ENCODE results near the gene C19orf85.

DNA sequence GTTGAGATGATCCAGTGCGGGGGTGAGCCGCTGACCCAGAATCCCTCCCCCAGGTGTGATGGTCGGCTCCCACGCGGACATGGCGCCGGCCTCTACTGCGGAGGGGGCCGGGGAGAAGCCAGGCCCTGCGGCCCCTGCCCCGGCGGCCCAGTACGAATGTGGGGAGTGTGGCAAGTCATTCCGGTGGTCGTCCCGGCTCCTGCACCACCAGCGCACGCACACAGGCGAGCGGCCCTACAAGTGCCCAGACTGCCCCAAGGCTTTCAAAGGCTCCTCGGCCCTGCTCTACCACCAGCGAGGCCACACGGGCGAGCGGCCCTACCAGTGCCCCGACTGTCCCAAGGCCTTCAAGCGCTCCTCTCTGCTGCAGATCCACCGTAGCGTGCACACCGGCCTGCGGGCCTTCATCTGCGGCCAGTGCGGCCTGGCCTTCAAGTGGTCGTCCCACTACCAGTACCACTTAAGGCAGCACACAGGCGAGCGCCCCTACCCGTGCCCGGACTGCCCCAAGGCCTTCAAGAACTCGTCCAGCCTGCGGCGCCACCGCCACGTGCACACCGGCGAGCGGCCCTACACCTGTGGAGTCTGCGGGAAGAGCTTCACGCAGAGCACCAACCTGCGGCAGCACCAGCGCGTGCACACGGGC, 16.7 kb upstream of the C19orf85 start:
- TF ChIP-seq CTCF (IDR thresholded peaks at IDR 0.05) (no peak), POLR2A (IDR thresholded peaks at IDR 0.05) (no peak)

Data from uterus (tissue), 2 donors.